KOPT-K1 (cell line): ENCODE measurements around the gene CSF2RB.
"Not testable (repeated sequence)": the region's sequence is repeated elsewhere in the genome, so short reads cannot be mapped to it uniquely, and the experiment has no call there.

Experiments
- H3K27ac ChIP-seq: fragments of 200-600 bp; sonication (generic); 2 replicates; pipeline ENCODE4 v1.5.1; 2016; ENCODE audit warnings: antibody characterized with exemption, mild to moderate bottlenecking, low read depth, low read length; ENCODE audit not compliant: poor library complexity, severe bottlenecking
- H3K36me3 ChIP-seq: fragments of 200-600 bp; sonication (generic); 2 replicates; pipeline ENCODE4 v1.5.1; 2017; ENCODE audit warnings: antibody characterized with exemption, mild to moderate bottlenecking, low read length, moderate library complexity; ENCODE audit not compliant: insufficient read depth
- H3K9me3 ChIP-seq: fragments of 200-600 bp; sonication (generic); 2 replicates; pipeline ENCODE4 v1.5.1; 2017; ENCODE audit warnings: antibody characterized with exemption, low read length, mild to moderate bottlenecking; ENCODE audit not compliant: insufficient read depth, poor library complexity, severe bottlenecking

CSF2RB gene

GRCh38 chr22:36977947-36978660 lies 64.7 kb downstream of the CSF2RB start:
- no peaks in the 10 kb centered on the region for H3K9me3 ChIP-seq
- H3K27ac ChIP-seq = no peak overlapping the region
- H3K36me3 ChIP-seq = no peaks in the 10 kb centered on the region

- no peak overlapping the region for H3K27ac ChIP-seq
- no peaks in the 10 kb centered on the region for H3K36me3 ChIP-seq
- no peaks in the 10 kb centered on the region for H3K9me3 ChIP-seq
These were observed 65.8 kb downstream of the CSF2RB start for GRCh38 chr22:36979016-36979910.

- H3K27ac ChIP-seq = no peak overlapping the region
- H3K9me3 ChIP-seq = peaks cover 8% of the 10 kb centered on the region
- H3K36me3 ChIP-seq = no peaks in the 10 kb centered on the region
These were observed 67.9 kb downstream of the CSF2RB start for GRCh38 chr22:36981247-36981775.

GRCh38 chr22:36982136-36982535 lies 68.7 kb downstream of the CSF2RB start:
- no peaks in the 10 kb centered on the region for H3K36me3 ChIP-seq
- no peak overlapping the region for H3K27ac ChIP-seq
- H3K9me3 ChIP-seq = peaks cover 10% of the 10 kb centered on the region

GRCh38 chr22:36985211-36985889 lies 71.9 kb downstream of the CSF2RB start:
- Histone ChIP-seq H3K36me3 (no peaks in the 10 kb centered on the region), H3K9me3 (peaks cover 10% of the 10 kb centered on the region), H3K27ac (no peak overlapping the region)

- Histone ChIP-seq H3K36me3 (no peaks in the 10 kb centered on the region), H3K27ac (no peak overlapping the region), H3K9me3 (peaks cover 10% of the 10 kb centered on the region)
These were observed 72.9 kb downstream of the CSF2RB start for GRCh38 chr22:36986242-36986821.

GRCh38 chr22:36988075-36988832 lies 74.8 kb downstream of the CSF2RB start:
- Histone ChIP-seq H3K9me3 (peaks cover 10% of the 10 kb centered on the region), H3K27ac (no peak overlapping the region), H3K36me3 (no peaks in the 10 kb centered on the region)

GRCh38 chr22:36989012-36989411 lies 75.6 kb downstream of the CSF2RB start:
- not testable (repeated sequence) for H3K36me3 ChIP-seq
- H3K9me3 ChIP-seq = peaks cover 10% of the 10 kb centered on the region

More at GRCh38 chr22:36989012-36989411, 75.6 kb downstream of the CSF2RB start:
- H3K27ac ChIP-seq = not testable (repeated sequence)
